Keratinocyte (primary cell): ENCODE measurements around the gene DLX2. TPM values are rescaled to one million over a fixed set of nuclear protein-coding genes. Genes with fewer than 3 reads are reported as not detected.
A peak's percentile ranks its signal among the peaks of the same experiment; 100 is the strongest.

ENCODE experiments used
- DNase-seq: peaks from one replicate; pipeline ENCODE4 v3.0.0-alpha.2; 2011; ENCODE audit warnings: low read depth, missing footprints, low spot score
- FAIRE-seq: peaks from 2 replicates; lab custom pipeline; 2011; peaks lifted over from hg19 to GRCh38; lab: Jason Lieb, UNC
- H2AFZ ChIP-seq: 2 replicates; pipeline ENCODE4 v1.6.0; 2012; ENCODE audit warnings: low read length, control low read depth, inconsistent platforms; ENCODE audit not compliant: control insufficient read depth
- H3K27ac ChIP-seq: 2 replicates; pipeline ENCODE4 v1.5.1; 2011; ENCODE audit warnings: low read length; ENCODE audit not compliant: control insufficient read depth, insufficient read depth
- H3K27me3 ChIP-seq: 3 replicates; pipeline ENCODE4 v1.6.0; 2011; ENCODE audit warnings: low read length; ENCODE audit not compliant: control insufficient read depth, insufficient read depth; ENCODE audit errors: extremely low read depth
- H3K36me3 ChIP-seq, 2 experiments: 2 replicates in 1 of 2; 3 replicates in 1 of 2; pipeline ENCODE4 v1.5.1; 2011; ENCODE audit warnings: low read length in 2 of 2, mild to moderate bottlenecking in 1 of 2; ENCODE audit not compliant: control insufficient read depth in 2 of 2, insufficient read depth in 2 of 2; ENCODE audit errors: extremely low read depth in 1 of 2
- H3K4me1 ChIP-seq: 3 replicates; pipeline ENCODE4 v1.5.1; 2011; ENCODE audit warnings: low read length; ENCODE audit not compliant: control insufficient read depth, insufficient read depth; ENCODE audit errors: extremely low read depth
- H3K4me2 ChIP-seq: 3 replicates; pipeline ENCODE4 v1.6.0; 2011; ENCODE audit warnings: low read depth, low read length; ENCODE audit not compliant: control insufficient read depth, insufficient read depth; ENCODE audit errors: extremely low read depth
- H3K4me3 ChIP-seq, 3 experiments: fragments of 200-600 bp in 1 of 3; sonication (generic) in 1 of 3; 2 replicates in 2 of 3; 3 replicates in 1 of 3; pipeline ENCODE4 v1.5.1; 2011 to 2016; ENCODE audit warnings: low read length in 3 of 3, mild to moderate bottlenecking in 3 of 3, control low read depth in 2 of 3, inconsistent platforms in 1 of 3, low read depth in 1 of 3, mixed read lengths in 1 of 3, mixed run types in 1 of 3, moderate library complexity in 1 of 3; ENCODE audit not compliant: control insufficient read depth in 2 of 3, insufficient read depth in 2 of 3; ENCODE audit errors: extremely low read depth in 1 of 3
- H3K79me2 ChIP-seq: 2 replicates; pipeline ENCODE4 v1.6.0; 2012; ENCODE audit warnings: low read length; ENCODE audit not compliant: control insufficient read depth, insufficient read depth
- H3K9ac ChIP-seq: 3 replicates; pipeline ENCODE4 v1.6.0; 2011; ENCODE audit warnings: low read length; ENCODE audit not compliant: control insufficient read depth, insufficient read depth; ENCODE audit errors: extremely low read depth
- H3K9me1 ChIP-seq: 3 replicates; pipeline ENCODE4 v1.6.0; 2011; ENCODE audit warnings: low read length; ENCODE audit not compliant: control insufficient read depth, insufficient read depth; ENCODE audit errors: extremely low read depth
- H3K9me3 ChIP-seq: 2 replicates; pipeline ENCODE4 v1.5.1; 2012; ENCODE audit warnings: low read depth, low read length; ENCODE audit not compliant: control insufficient read depth
- H4K20me1 ChIP-seq: 3 replicates; pipeline ENCODE4 v1.6.0; 2011; ENCODE audit warnings: low read length; ENCODE audit not compliant: control insufficient read depth, insufficient read depth; ENCODE audit errors: extremely low read depth
- CTCF ChIP-seq, 3 experiments: IDR thresholded peaks in 1 of 3; conservative IDR thresholded peaks in 1 of 3; optimal IDR thresholded peaks in 1 of 3; 2 replicates in 2 of 3; 3 replicates in 1 of 3; pipeline versions ENCODE3 to v1.5.1; 2011; ENCODE audit warnings: low read length in 3 of 3, mild to moderate bottlenecking in 3 of 3, moderate library complexity in 2 of 3, control low read depth in 1 of 3, inconsistent platforms in 1 of 3; ENCODE audit not compliant: insufficient read depth in 2 of 3; ENCODE audit errors: extremely low read depth in 1 of 3
- EZH2 ChIP-seq: IDR thresholded peaks from one replicate; pipeline ENCODE4 v1.6.1; 2012; ENCODE audit warnings: inconsistent platforms, mild to moderate bottlenecking, low read length, moderate library complexity
- dilution Hi-C: fragments of 300-500 bp; cut with MboI; formaldehyde crosslinking; loops from one replicate; pipeline ENCODE4 v1.7.0; 2020; ENCODE audit warnings: low sequenced_read_pairs; ENCODE audit not compliant: extremely low pct_ligation_motif_present
- polyA plus RNA-seq, 5 experiments: library from polyadenylated mRNA; depleted of rRNA in 3 of 5; stranded (reverse) in 3 of 5; stranded (forward) in 1 of 5; unstranded in 1 of 5; fragments of >200 nt; gene quantifications; 1 replicate in 1 of 5; 2 replicates in 3 of 5; 3 replicates in 1 of 5; pipeline versions ENCODE4 v1.2.1 to v1.2.3, GENCODE V29; 2011 to 2012; ENCODE audit warnings: missing spikeins in 2 of 5, low read depth in 1 of 5, low replicate concordance in 1 of 5

DLX2 gene
- polyA plus RNA-seq, 1 donor (not counting 4 experiments of a cell fraction or from before 2014, with no cell fraction given) = 0.29 TPM

GRCh38 chr2:172098650-172099471, 3.8 kb downstream of the DLX2 start:
- peaks cover 13% of the 10 kb centered on the region for H3K27me3 ChIP-seq
- no peaks in the 10 kb centered on the region for H3K36me3 ChIP-seq
- H3K4me2 ChIP-seq = peak overlapping the region; percentile 78
- peak overlapping the region; percentile 75 for H2AFZ ChIP-seq
- dilution Hi-C loops = no loop called here
- no peaks in the 10 kb centered on the region for H4K20me1 ChIP-seq
- TF ChIP-seq EZH2 (no peak), CTCF (optimal IDR thresholded peaks at IDR 0.05 in 1 of 3, IDR thresholded peaks at IDR 0.05 in 1 of 3, conservative IDR thresholded peaks at IDR 0.05 in 1 of 3; ENCODE audit: extremely low read depth in 1 of 3, insufficient read depth in 2 of 3, low read length in 3 of 3) (no peak)
- no peaks in the 10 kb centered on the region for H3K9me1 ChIP-seq
- peak overlapping the region; percentile 92 for H3K27ac ChIP-seq
- no peaks in the 10 kb centered on the region for H3K79me2 ChIP-seq
- peak overlapping the region; percentile 8 to 42 (median 39) for H3K4me3 ChIP-seq
- peaks cover 66% of the 10 kb centered on the region for H3K4me1 ChIP-seq
- no peak for DNase-seq
- H3K9ac ChIP-seq = peak overlapping the region; percentile 88
- peak; percentile 82 for FAIRE-seq
- no peaks in the 10 kb centered on the region for H3K9me3 ChIP-seq

- no peaks in the 10 kb centered on the region for H3K9me3 ChIP-seq
- TF ChIP-seq CTCF (optimal IDR thresholded peaks at IDR 0.05 in 1 of 3, IDR thresholded peaks at IDR 0.05 in 1 of 3, conservative IDR thresholded peaks at IDR 0.05 in 1 of 3; ENCODE audit: extremely low read depth in 1 of 3, insufficient read depth in 2 of 3, low read length in 3 of 3) (no peak), EZH2 (no peak)
- H3K9ac ChIP-seq = peak overlapping the region; percentile 88
- H3K27ac ChIP-seq = peak overlapping the region; percentile 92
- H3K4me3 ChIP-seq = peak overlapping the region in 1 of 3 experiments; percentile 39
- peaks cover 66% of the 10 kb centered on the region for H3K4me1 ChIP-seq
- no peaks in the 10 kb centered on the region for H4K20me1 ChIP-seq
- peak overlapping the region; percentile 78 for H3K4me2 ChIP-seq
- no peaks in the 10 kb centered on the region for H3K9me1 ChIP-seq
- H3K36me3 ChIP-seq = no peaks in the 10 kb centered on the region
- H2AFZ ChIP-seq = no peak overlapping the region
- DNase-seq (no peak), FAIRE-seq (peak; percentile 44)
- dilution Hi-C loops = no loop called here
- no peaks in the 10 kb centered on the region for H3K79me2 ChIP-seq
- peaks cover 19% of the 10 kb centered on the region for H3K27me3 ChIP-seq
Measured at GRCh38 chr2:172098287-172098649, 4.4 kb downstream of the DLX2 start.
